Progenitor cell of endocrine pancreas (in vitro differentiated cells): ENCODE measurements around the gene ABCC8. TPM values are rescaled to one million over a fixed set of nuclear protein-coding genes. Genes with fewer than 3 reads are reported as not detected.

Source experiments
- DNase-seq: peaks from one replicate; pipeline ENCODE4 v3.0.0; 2021; ENCODE audit warnings: low spot score; ENCODE audit not compliant: unreplicated experiment
- H3K27ac Mint-ChIP-seq: 2 replicates; pipeline ENCODE4 v1.8.0; 2021; ENCODE audit warnings: mild to moderate bottlenecking, moderate library complexity, mixed read lengths
- H3K27me3 Mint-ChIP-seq: 2 replicates; pipeline ENCODE4 v1.8.0; 2021; ENCODE audit warnings: mixed read lengths
- H3K36me3 Mint-ChIP-seq: 2 replicates; pipeline ENCODE4 v1.8.0; 2022; ENCODE audit warnings: mixed read lengths; ENCODE audit not compliant: insufficient read depth
- H3K4me1 Mint-ChIP-seq: 2 replicates; pipeline ENCODE4 v1.8.0; 2021; ENCODE audit warnings: low read depth, mixed read lengths
- H3K4me3 Mint-ChIP-seq: 2 replicates; pipeline ENCODE4 v1.8.0; 2021; ENCODE audit warnings: low read depth, mild to moderate bottlenecking, moderate library complexity, mixed read lengths
- H3K9me3 Mint-ChIP-seq: 2 replicates; pipeline ENCODE4 v1.8.0; 2021; ENCODE audit warnings: low read depth, mixed read lengths
- CTCF ChIP-seq: fragments of 200-600 bp; sonication (generic); IDR thresholded peaks from one replicate; pipeline ENCODE4 v1.5.0; 2021; ENCODE audit warnings: antibody characterized with exemption, mild to moderate bottlenecking; ENCODE audit not compliant: unreplicated experiment
- total RNA-seq: library from RNA; stranded (reverse); gene quantifications from 2 replicates; pipeline ENCODE4 v1.2.1, GENCODE V29; 2021

ABCC8 gene
- total RNA-seq, 1 donor from 2014 or later, result 23.9 TPM

GRCh38 chr11:17506314-17506713, 29.7 kb upstream of the ABCC8 start:
- Mint-ChIP-seq H3K27me3 (peaks cover 28% of the 10 kb centered on the region), H3K9me3 (no peaks in the 10 kb centered on the region), H3K27ac (no peak overlapping the region), H3K36me3 (no peaks in the 10 kb centered on the region), H3K4me3 (no peak overlapping the region), H3K4me1 (no peaks in the 10 kb centered on the region)
- no peak for DNase-seq
- no peak for TF ChIP-seq CTCF

- H3K27me3 Mint-ChIP-seq, result peaks cover 26% of the 10 kb centered on the region
- no peaks in the 10 kb centered on the region for H3K4me1 Mint-ChIP-seq
- DNase-seq, result no peak
- H3K4me3 Mint-ChIP-seq, result no peak overlapping the region
- H3K9me3 Mint-ChIP-seq, result no peaks in the 10 kb centered on the region
- no peaks in the 10 kb centered on the region for H3K36me3 Mint-ChIP-seq
- H3K27ac Mint-ChIP-seq, result no peak overlapping the region
- TF ChIP-seq CTCF, result no peak
Observed at GRCh38 chr11:17505146-17505545, 28.5 kb upstream of the ABCC8 start.

- no peaks in the 10 kb centered on the region for H3K9me3 Mint-ChIP-seq
- no peak overlapping the region for H3K27ac Mint-ChIP-seq
- H3K4me1 Mint-ChIP-seq, result no peaks in the 10 kb centered on the region
- DNase-seq, result peak; percentile 74
- peaks cover 26% of the 10 kb centered on the region for H3K27me3 Mint-ChIP-seq
- no peaks in the 10 kb centered on the region for H3K36me3 Mint-ChIP-seq
- no peak overlapping the region for H3K4me3 Mint-ChIP-seq
- peak; percentile 92 for TF ChIP-seq CTCF
Observed at GRCh38 chr11:17504330-17505107, 27.9 kb upstream of the ABCC8 start.

- H3K27me3 Mint-ChIP-seq, result peaks cover 20% of the 10 kb centered on the region
- no peak overlapping the region for H3K27ac Mint-ChIP-seq
- H3K4me3 Mint-ChIP-seq, result no peak overlapping the region
- no peaks in the 10 kb centered on the region for H3K4me1 Mint-ChIP-seq
- TF ChIP-seq CTCF, result no peak
- H3K9me3 Mint-ChIP-seq, result no peaks in the 10 kb centered on the region
- DNase-seq, result no peak
- no peaks in the 10 kb centered on the region for H3K36me3 Mint-ChIP-seq
Observed at GRCh38 chr11:17502630-17503029, 26.0 kb upstream of the ABCC8 start.

- no peaks in the 10 kb centered on the region for H3K4me1 Mint-ChIP-seq
- H3K27me3 Mint-ChIP-seq, result peaks cover 26% of the 10 kb centered on the region
- H3K4me3 Mint-ChIP-seq, result no peak overlapping the region
- no peak overlapping the region for H3K27ac Mint-ChIP-seq
- no peak for TF ChIP-seq CTCF
- no peaks in the 10 kb centered on the region for H3K9me3 Mint-ChIP-seq
- DNase-seq, result no peak
- no peaks in the 10 kb centered on the region for H3K36me3 Mint-ChIP-seq
Observed at GRCh38 chr11:17500673-17501072, 24.0 kb upstream of the ABCC8 start.
